Stimulated activated CD4-positive, alpha-beta T cell treated with anti-CD3 and anti-CD28 coated beads, Interleukin-12 subunit alpha, Interleukin-12 subunit beta, amount 100 ng/mL, for 4 hours (primary cell): ENCODE results near the gene BRME1.
"Not testable (repeated sequence)": the region's sequence is repeated elsewhere in the genome, so short reads cannot be mapped to it uniquely, and the experiment has no call there.

Experiments used
- DNase-seq: peaks from one replicate; pipeline ENCODE4 v3.0.0-alpha.2; 2020

BRME1 gene

GRCh38 chr19:13926010-13926409 is 20.1 kb upstream of the BRME1 start:
- DNase-seq, result no peak

- no peak for DNase-seq
Measured at GRCh38 chr19:13923194-13923987, 17.5 kb upstream of the BRME1 start.

- not testable (repeated sequence) for DNase-seq
Measured at GRCh38 chr19:13922118-13922517, 16.2 kb upstream of the BRME1 start.

- DNase-seq, result no peak
Measured at GRCh38 chr19:13920940-13921747, 15.2 kb upstream of the BRME1 start.

GRCh38 chr19:13920524-13920923 is 14.6 kb upstream of the BRME1 start:
- DNase-seq, result no peak

- DNase-seq, result no peak
Measured at GRCh38 chr19:13918726-13919411, 13.0 kb upstream of the BRME1 start.

- DNase-seq, result no peak
Measured at GRCh38 chr19:13917888-13918406, 12.0 kb upstream of the BRME1 start.

- DNase-seq, result no peak
Measured at GRCh38 chr19:13914777-13915176, 8.9 kb upstream of the BRME1 start.

- DNase-seq, result no peak
Measured at GRCh38 chr19:13913352-13913751, 7.4 kb upstream of the BRME1 start.

- no peak for DNase-seq
Measured at GRCh38 chr19:13909430-13909829, 3.5 kb upstream of the BRME1 start.

- no peak for DNase-seq
Measured at GRCh38 chr19:13908674-13909073, 2.8 kb upstream of the BRME1 start.

- no peak for DNase-seq
Measured at GRCh38 chr19:13906910-13907309, 993 bp upstream of the BRME1 start.

- peak; percentile 31 for DNase-seq
Measured at GRCh38 chr19:13906521-13906904, 596 bp upstream of the BRME1 start.

- DNase-seq, result peak; percentile 23
Measured at GRCh38 chr19:13902993-13903555, 2.8 kb downstream of the BRME1 start.

- DNase-seq, result no peak
Measured at GRCh38 chr19:13899912-13900584, 5.9 kb downstream of the BRME1 start.

GRCh38 chr19:13899393-13899792 is 6.5 kb downstream of the BRME1 start:
- DNase-seq, result no peak

- DNase-seq, result no peak
Measured at GRCh38 chr19:13896227-13896626, 9.7 kb downstream of the BRME1 start.

- no peak for DNase-seq
Measured at GRCh38 chr19:13894552-13894951, 11.4 kb downstream of the BRME1 start.

- no peak for DNase-seq
Measured at GRCh38 chr19:13892870-13893269, 13.0 kb downstream of the BRME1 start.

GRCh38 chr19:13890136-13890535 is 15.8 kb downstream of the BRME1 start:
- no peak for DNase-seq

GRCh38 chr19:13888281-13888680 is 17.6 kb downstream of the BRME1 start:
- no peak for DNase-seq

- no peak for DNase-seq
Measured at GRCh38 chr19:13887517-13887916, 18.4 kb downstream of the BRME1 start.
